Mesodermal cell (in vitro differentiated cells): Measurements from ENCODE around the gene USP34.

ENCODE experiments used
- H3K27ac ChIP-seq: 2 replicates; pipeline ENCODE4 v1.7.0; 2013; ENCODE audit warnings: mild to moderate bottlenecking, low read depth, low read length, moderate library complexity; ENCODE audit not compliant: severe bottlenecking
- H3K36me3 ChIP-seq: 2 replicates; pipeline ENCODE4 v1.7.1; 2013; ENCODE audit warnings: mild to moderate bottlenecking, low read length, moderate library complexity; ENCODE audit not compliant: control insufficient read depth, insufficient read depth
- H3K4me1 ChIP-seq: one replicate; pipeline ENCODE4 v1.7.1; 2013; ENCODE audit warnings: mild to moderate bottlenecking, low read length; ENCODE audit not compliant: insufficient read depth, control insufficient read depth, poor library complexity, severe bottlenecking
- H3K4me3 ChIP-seq: 2 replicates; pipeline ENCODE4 v1.7.0; 2013; ENCODE audit warnings: low read length, control low read depth, mild to moderate bottlenecking; ENCODE audit not compliant: insufficient read depth, poor library complexity, severe bottlenecking; ENCODE audit errors: extremely low read depth
- H3K9me3 ChIP-seq: 2 replicates; pipeline ENCODE4 v1.7.1; 2013; ENCODE audit warnings: mild to moderate bottlenecking, low read length, moderate library complexity; ENCODE audit not compliant: control insufficient read depth
- WGBS, 2 experiments: methylation state at CpG; one replicate each; pipeline ENCODE4 v1.1.5; 2013; ENCODE audit warnings: missing lambda C conversion rate in 2 of 2; ENCODE audit not compliant: insufficient coverage in 2 of 2; 5-methylcytosine and 5-hydroxymethylcytosine counted together

Gene USP34

DNA sequence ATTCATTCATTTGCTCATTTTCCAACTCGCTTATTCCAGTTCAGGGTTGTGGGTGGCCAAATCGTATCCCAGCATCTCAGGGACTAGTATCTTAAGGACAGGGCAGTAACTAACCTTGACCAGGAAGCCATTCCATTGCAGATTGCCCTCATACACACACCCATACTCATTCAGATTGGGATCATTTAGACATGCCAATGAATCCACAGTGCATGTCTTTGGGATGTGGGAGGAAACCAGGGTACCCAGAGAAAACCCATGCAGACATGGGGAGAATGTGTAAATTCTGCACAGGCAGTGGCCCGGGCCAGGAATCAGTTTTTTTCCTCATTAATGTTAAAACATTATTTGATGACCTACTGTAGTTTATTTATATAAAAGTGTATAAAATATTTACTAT is 150.7 kb downstream of the USP34 start:
- H3K9me3 ChIP-seq, result no peaks in the 10 kb centered on the region
- H3K27ac ChIP-seq, result no peak overlapping the region
- H3K4me3 ChIP-seq, result no peak overlapping the region
- WGBS, 2 experiments, result no CpG with 5 or more reads among the region's 3 CpGs
- H3K4me1 ChIP-seq, result no peaks in the 10 kb centered on the region
- peaks cover 60% of the 10 kb centered on the region for H3K36me3 ChIP-seq

DNA sequence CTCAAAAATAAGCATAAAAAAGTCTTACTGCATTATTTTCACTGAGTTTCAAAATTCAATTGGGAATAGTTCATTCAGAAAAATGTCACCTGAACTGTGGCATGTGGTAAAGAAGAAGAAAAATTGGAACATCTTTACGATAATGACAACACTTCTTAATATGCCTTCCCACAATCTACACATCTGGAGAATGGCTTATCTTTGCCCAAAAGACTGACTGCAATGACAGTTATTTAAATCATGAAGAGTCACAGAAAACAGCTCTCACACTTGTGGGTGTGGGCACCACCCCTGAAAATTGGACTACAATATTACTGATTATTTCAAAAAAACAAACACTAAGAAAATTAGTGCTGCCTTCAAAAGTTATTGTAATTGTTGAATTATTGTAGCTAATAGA is 152.3 kb downstream of the USP34 start:
- peaks cover 55% of the 10 kb centered on the region for H3K36me3 ChIP-seq
- no peaks in the 10 kb centered on the region for H3K9me3 ChIP-seq
- WGBS, 2 experiments, result no CpG with 5 or more reads among the region's 1 CpG
- H3K4me1 ChIP-seq, result no peaks in the 10 kb centered on the region
- no peak overlapping the region for H3K27ac ChIP-seq
- no peak overlapping the region for H3K4me3 ChIP-seq

DNA sequence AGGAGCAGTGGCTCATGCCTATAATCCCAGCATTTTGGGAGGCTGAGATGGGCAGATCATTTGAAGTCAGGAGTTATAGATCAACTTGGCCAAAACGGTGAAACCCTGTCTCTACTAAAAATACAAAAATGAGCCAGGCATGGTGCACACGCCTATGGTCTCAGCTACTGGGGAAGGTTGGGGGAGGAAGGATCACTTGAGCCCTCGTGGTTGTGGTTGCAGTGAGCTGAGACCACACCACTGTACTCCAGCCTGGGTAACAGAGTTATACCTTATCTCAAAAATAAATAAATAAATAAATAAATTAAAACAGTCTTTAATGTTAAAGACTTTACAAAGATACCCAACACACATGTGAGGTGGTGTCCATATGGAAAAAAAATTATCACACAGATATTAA is 174.9 kb downstream of the USP34 start:
- Histone ChIP-seq H3K4me3 (no peak overlapping the region), H3K27ac (no peak overlapping the region), H3K9me3 (no peaks in the 10 kb centered on the region), H3K36me3 (peaks cover 70% of the 10 kb centered on the region), H3K4me1 (no peaks in the 10 kb centered on the region)
- 100% methylated on average over 1 of the region's 3 CpGs; no CpG with 5 or more reads in 1 of the 2 experiments for WGBS, 2 experiments

DNA sequence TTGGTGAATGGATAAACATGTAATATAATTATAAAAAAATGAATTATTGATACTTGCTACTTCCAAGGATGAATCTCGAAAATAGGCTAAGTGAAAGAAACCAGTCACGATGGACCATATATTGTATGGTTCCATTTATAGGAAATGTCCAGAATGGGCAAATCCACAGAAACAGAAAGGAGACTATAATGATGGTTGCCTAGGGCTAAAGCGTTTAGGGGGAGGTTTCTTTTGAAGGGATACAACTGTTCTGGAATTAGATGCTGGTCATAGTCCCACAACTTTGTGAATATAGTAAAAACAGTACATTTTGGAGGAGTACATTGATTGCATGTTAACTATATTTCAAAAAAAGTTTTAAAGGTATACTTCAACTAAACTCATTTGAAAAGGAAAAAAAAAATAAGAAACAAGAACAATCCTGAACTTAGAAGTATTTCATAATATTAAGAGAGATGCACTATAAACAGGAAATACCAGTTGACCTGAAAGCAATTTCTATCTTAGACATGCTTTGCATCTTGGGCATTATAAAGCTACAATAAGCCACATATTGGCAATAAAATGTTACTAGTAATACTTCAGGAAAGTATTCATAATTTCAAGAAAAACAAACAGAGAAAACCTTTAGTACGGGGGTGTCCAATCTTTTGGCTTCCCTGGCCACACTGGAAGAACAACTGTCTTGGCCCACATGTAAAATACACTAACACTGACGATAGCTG is 178.9 kb downstream of the USP34 start:
- Histone ChIP-seq H3K36me3 (peaks cover 45% of the 10 kb centered on the region), H3K9me3 (no peaks in the 10 kb centered on the region), H3K4me3 (no peak overlapping the region), H3K27ac (no peak overlapping the region), H3K4me1 (peaks cover 6% of the 10 kb centered on the region)
- 82 to 100% methylated on average over 4 to 5 of the region's 5 CpGs for WGBS, 2 experiments

DNA sequence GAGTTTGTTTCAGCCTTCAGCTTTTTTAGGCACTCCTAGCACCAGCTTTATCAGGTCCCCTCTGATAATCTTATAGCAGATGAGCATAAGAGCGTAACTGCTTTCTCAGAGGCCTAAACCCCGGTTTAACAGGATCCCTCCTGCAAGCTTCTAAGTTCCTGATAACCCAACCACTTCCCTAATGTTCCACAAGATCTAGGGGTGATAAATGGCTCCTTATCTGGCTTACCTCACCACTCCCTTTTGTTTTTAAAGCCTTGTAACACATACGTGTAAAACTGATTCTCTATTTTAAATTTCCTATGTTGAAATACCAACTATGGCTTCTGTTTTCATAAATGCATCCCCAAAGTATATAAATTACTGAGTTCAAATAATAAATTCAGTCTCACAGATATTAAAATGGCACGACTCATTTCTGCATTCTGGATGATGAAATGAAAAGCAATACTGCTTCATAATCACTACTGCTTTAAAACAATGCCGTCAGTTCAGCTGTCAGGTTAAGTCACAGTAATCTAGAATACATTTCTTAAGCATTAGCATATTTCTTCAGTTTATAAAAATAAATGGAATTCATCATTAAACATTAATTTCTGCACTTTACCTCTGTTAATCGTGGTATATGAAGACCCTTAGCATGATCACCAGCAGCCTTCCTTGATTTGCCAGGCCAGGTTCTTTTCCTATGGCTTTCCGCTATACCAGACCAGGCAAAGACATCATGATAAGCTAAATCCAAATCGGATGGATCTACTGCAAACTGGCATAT is 182.6 kb downstream of the USP34 start:
- Histone ChIP-seq H3K4me3 (no peak overlapping the region), H3K27ac (peak overlapping the region; percentile 47), H3K36me3 (peaks cover 19% of the 10 kb centered on the region), H3K4me1 (peaks cover 6% of the 10 kb centered on the region), H3K9me3 (no peaks in the 10 kb centered on the region)
- 85 to 86% methylated on average over 4 to 5 of the region's 8 CpGs for WGBS, 2 experiments

DNA sequence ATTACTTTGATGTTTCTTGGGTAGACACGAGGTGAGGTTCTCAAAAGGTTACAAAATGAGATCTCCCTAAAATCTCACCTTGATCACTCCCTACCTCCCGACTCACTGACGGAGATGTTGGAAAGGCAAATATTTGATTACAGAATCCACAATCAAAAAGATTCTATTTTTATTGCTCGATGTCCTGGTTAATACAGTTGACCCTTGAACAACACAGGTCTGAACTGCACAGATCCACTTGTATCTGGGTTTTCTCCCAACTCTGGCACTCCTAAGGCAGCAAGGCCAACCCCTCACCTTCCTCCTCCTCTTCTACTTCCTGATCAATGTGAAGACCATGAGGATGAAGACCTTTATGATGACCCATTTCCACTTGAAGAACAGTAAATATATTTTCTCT is 183.6 kb downstream of the USP34 start:
- Histone ChIP-seq H3K36me3 (peaks cover 20% of the 10 kb centered on the region), H3K27ac (no peak overlapping the region), H3K4me1 (peaks cover 6% of the 10 kb centered on the region), H3K4me3 (no peak overlapping the region), H3K9me3 (no peaks in the 10 kb centered on the region)
- WGBS, 2 experiments, result 97 to 100% methylated on average over 2 to 3 of the region's 4 CpGs

DNA sequence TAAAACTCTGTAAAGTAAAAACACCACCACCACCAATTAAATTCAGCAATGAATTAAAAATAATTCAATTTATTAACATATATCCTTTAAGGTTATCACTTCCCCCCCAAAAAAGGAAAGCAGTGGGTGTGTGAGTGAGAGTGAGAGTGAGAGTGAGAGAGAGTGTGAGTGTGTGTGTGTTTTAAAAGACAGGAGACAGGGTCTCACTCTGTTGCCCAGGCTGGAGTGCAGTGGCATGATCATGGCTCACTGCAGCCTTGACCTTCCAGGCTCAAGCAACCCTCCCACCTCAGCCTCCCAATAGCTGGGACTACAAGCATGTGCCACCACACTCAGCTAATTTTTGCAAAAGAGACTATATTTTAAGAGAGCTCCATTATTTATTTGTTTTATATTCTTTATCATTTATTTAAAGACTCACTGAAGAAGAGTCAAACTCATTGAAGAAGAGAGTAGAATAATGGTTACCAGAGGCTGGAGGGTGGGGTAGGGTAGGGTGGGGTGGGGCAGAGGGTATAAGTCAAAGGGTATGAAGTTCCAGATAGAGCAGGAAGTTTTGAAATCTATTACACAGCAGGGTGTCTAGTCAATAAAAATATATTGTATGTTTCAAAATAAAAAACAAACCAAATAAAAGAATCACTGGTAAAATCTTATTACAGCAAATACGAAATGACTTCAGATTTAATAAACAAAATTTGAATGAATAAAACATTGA is 187.3 kb downstream of the USP34 start:
- Histone ChIP-seq H3K9me3 (no peaks in the 10 kb centered on the region), H3K4me1 (peaks cover 6% of the 10 kb centered on the region), H3K36me3 (peaks cover 28% of the 10 kb centered on the region), H3K4me3 (no peak overlapping the region), H3K27ac (no peak overlapping the region)
- no CpG with 5 or more reads among the region's 1 CpG for WGBS, 2 experiments

DNA sequence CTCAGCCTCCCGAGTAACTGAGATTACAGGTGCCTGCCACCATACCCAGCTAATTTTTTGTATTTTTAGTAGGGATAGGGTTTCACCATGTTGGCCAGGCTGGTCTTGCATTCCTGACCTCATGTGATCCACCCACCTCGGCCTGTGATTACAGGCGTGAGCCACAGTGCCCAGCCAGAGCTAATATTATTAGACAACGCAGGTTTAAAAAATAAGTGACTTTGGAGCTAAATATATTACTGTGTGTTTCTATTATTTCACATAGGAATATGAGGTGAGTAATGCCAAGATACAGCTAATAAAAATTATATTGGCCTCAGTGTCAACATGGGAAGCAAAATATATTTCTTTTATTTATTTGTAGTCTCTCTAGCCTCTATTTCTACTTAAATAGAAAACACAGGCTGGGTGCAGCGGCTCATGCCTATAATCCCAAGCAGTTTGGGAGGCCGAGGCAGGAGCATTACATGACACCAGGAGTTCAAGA is 188.7 kb downstream of the USP34 start:
- H3K36me3 ChIP-seq, result peaks cover 37% of the 10 kb centered on the region
- no peaks in the 10 kb centered on the region for H3K4me1 ChIP-seq
- H3K27ac ChIP-seq, result no peak overlapping the region
- no peak overlapping the region for H3K4me3 ChIP-seq
- no peaks in the 10 kb centered on the region for H3K9me3 ChIP-seq
- 73 to 93% methylated on average over 2 to 4 of the region's 6 CpGs for WGBS, 2 experiments

DNA sequence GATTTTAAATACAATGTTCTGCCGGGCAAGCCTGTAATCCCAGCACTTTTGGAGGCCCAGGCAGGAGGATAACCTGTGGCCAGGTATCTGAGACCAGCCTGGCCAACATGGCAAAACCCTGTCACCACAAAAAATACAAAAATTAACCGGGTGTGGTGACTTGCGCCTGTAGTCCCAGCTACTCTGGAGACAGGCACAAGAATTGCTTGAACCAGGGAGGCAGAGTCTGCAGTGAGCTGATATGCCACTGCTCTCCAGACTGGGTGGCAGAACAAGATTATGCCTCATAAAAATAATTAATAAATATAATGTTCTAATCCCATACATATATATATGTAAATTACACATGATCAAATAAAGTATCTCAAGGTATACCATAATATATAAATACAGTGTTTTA is 189.6 kb downstream of the USP34 start:
- Histone ChIP-seq H3K27ac (no peak overlapping the region), H3K9me3 (no peaks in the 10 kb centered on the region), H3K4me1 (no peaks in the 10 kb centered on the region), H3K4me3 (no peak overlapping the region), H3K36me3 (peaks cover 42% of the 10 kb centered on the region)
- WGBS, 2 experiments, result 92 to 93% methylated on average over 1 to 3 of the region's 3 CpGs

DNA sequence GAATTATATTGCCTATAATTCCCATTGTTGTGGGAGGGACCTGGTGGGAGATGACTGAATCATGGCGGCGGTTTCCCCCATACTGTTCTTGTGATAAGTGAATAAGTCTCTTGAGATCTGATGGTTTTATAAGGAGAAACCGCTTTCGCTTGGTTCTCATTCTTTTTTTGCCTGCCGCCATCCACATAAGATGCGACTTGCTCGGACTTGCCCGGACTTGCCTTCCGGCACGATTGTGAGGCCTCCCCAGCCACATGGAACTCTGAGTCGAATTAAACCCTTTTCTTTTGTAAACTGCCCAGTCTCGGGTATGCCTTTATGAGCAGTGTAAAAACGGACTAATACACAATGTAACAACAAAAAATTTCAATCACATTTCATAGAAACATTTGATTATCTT is 193.1 kb downstream of the USP34 start:
- WGBS, 2 experiments, result 97 to 98% methylated on average over 9 to 13 of the region's 13 CpGs
- Histone ChIP-seq H3K9me3 (no peaks in the 10 kb centered on the region), H3K27ac (peak overlapping the region; percentile 69), H3K4me3 (no peak overlapping the region), H3K36me3 (peaks cover 62% of the 10 kb centered on the region), H3K4me1 (no peaks in the 10 kb centered on the region)
